Mesothelial cell of epicardium (in vitro differentiated cells): ENCODE measurements around the gene IL1F10. TPM values are rescaled to one million over a fixed set of nuclear protein-coding genes. Genes with fewer than 3 reads are reported as not detected.

ENCODE experiments used
- DNase-seq, 2 experiments: peaks; one replicate each; pipeline ENCODE4 v3.0.0; 2021; ENCODE audit warnings: low spot score in 2 of 2; ENCODE audit not compliant: unreplicated experiment in 2 of 2
- H3K27ac Mint-ChIP-seq: 2 replicates; pipeline ENCODE4 v1.8.0; 2021; ENCODE audit warnings: mixed read lengths
- H3K27me3 Mint-ChIP-seq: 2 replicates; pipeline ENCODE4 v1.8.0; 2021; ENCODE audit warnings: low read depth, mixed read lengths
- H3K36me3 Mint-ChIP-seq: 2 replicates; pipeline ENCODE4 v1.8.0; 2021; ENCODE audit warnings: mixed read lengths
- H3K4me1 Mint-ChIP-seq: 2 replicates; pipeline ENCODE4 v1.8.0; 2021; ENCODE audit warnings: mixed read lengths
- H3K4me3 Mint-ChIP-seq: 2 replicates; pipeline ENCODE4 v1.8.0; 2021; ENCODE audit warnings: mild to moderate bottlenecking, moderate library complexity, mixed read lengths
- H3K9me3 Mint-ChIP-seq: 2 replicates; pipeline ENCODE4 v1.8.0; 2021; ENCODE audit warnings: mixed read lengths
- CTCF ChIP-seq: fragments of 200-600 bp; sonication (generic); IDR thresholded peaks from one replicate; pipeline ENCODE4 v1.5.0; 2021; ENCODE audit warnings: antibody characterized with exemption; ENCODE audit not compliant: unreplicated experiment
- total RNA-seq: library from RNA; stranded (reverse); gene quantifications from 3 replicates; pipeline ENCODE4 v1.2.1, GENCODE V29; 2021

Gene IL1F10
- total RNA-seq, 1 donor from 2014 or later = not detected

GRCh38 chr2:113076954-113077669 is 9.3 kb downstream of the IL1F10 start:
- H3K36me3 Mint-ChIP-seq = no peaks in the 10 kb centered on the region
- no peaks in the 10 kb centered on the region for H3K4me1 Mint-ChIP-seq
- H3K4me3 Mint-ChIP-seq = no peak overlapping the region
- H3K27me3 Mint-ChIP-seq = peaks cover 61% of the 10 kb centered on the region
- no peak for TF ChIP-seq CTCF
- H3K9me3 Mint-ChIP-seq = no peaks in the 10 kb centered on the region
- no peak for DNase-seq
- H3K27ac Mint-ChIP-seq = no peak overlapping the region

GRCh38 chr2:113077921-113078320 is 10.2 kb downstream of the IL1F10 start:
- Mint-ChIP-seq H3K36me3 (no peaks in the 10 kb centered on the region), H3K4me3 (no peak overlapping the region), H3K4me1 (no peaks in the 10 kb centered on the region), H3K27me3 (peaks cover 67% of the 10 kb centered on the region), H3K9me3 (no peaks in the 10 kb centered on the region), H3K27ac (no peak overlapping the region)
- TF ChIP-seq CTCF = no peak
- DNase-seq = no peak

- H3K9me3 Mint-ChIP-seq = no peaks in the 10 kb centered on the region
- H3K36me3 Mint-ChIP-seq = no peaks in the 10 kb centered on the region
- no peak overlapping the region for H3K4me3 Mint-ChIP-seq
- TF ChIP-seq CTCF = no peak
- H3K27ac Mint-ChIP-seq = no peak overlapping the region
- no peaks in the 10 kb centered on the region for H3K4me1 Mint-ChIP-seq
- peaks cover 72% of the 10 kb centered on the region for H3K27me3 Mint-ChIP-seq
- no peak for DNase-seq
Observed at GRCh38 chr2:113078350-113078839, 10.6 kb downstream of the IL1F10 start.

- no peak overlapping the region for H3K4me3 Mint-ChIP-seq
- TF ChIP-seq CTCF = no peak
- no peaks in the 10 kb centered on the region for H3K9me3 Mint-ChIP-seq
- peaks cover 76% of the 10 kb centered on the region for H3K27me3 Mint-ChIP-seq
- DNase-seq = no peak
- no peak overlapping the region for H3K27ac Mint-ChIP-seq
- H3K4me1 Mint-ChIP-seq = no peaks in the 10 kb centered on the region
- H3K36me3 Mint-ChIP-seq = no peaks in the 10 kb centered on the region
Observed at GRCh38 chr2:113079131-113079530, 11.4 kb downstream of the IL1F10 start.

GRCh38 chr2:113080134-113080533 is 12.4 kb downstream of the IL1F10 start:
- DNase-seq = peak in 1 of 2 experiments; percentile 65
- H3K27me3 Mint-ChIP-seq = peaks cover 80% of the 10 kb centered on the region
- no peaks in the 10 kb centered on the region for H3K36me3 Mint-ChIP-seq
- H3K27ac Mint-ChIP-seq = no peak overlapping the region
- H3K4me3 Mint-ChIP-seq = no peak overlapping the region
- no peaks in the 10 kb centered on the region for H3K4me1 Mint-ChIP-seq
- no peaks in the 10 kb centered on the region for H3K9me3 Mint-ChIP-seq
- peak; percentile 32 for TF ChIP-seq CTCF
